GM12878 (cell line): ENCODE results near the gene CD8B. TPM values are rescaled to one million over a fixed set of nuclear protein-coding genes. Genes with fewer than 3 reads are reported as not detected.
A peak's percentile ranks its signal among the peaks of the same experiment; 100 is the strongest.

Experiments
- ATAC-seq: fragments of 200-7000 bp; cut with Tn5 transposase; 3 replicates; pipeline ENCODE4 v1.9.1; 2020; ENCODE audit warnings: mild to moderate bottlenecking, moderate library complexity
- BruUV-seq: library from RNA; stranded (reverse); fragments of 400-500 nt; replicated peaks from 2 replicates; lab custom pipeline; 2021; lab: Mats Ljungman, UMichigan
- CTCF ChIA-PET: fragments of 300-600 bp; sonication (Branson Sonifier 250); formaldehyde crosslinking; extraction: SDS; loops from one replicate; lab custom pipeline; 2021; ENCODE audit warnings: inconsistent platforms; lab: Yijun Ruan, JAX
- POLR2A ChIA-PET: fragments of 350-600 bp; formaldehyde crosslinking; extraction: SDS; loops from one replicate; lab custom pipeline; 2021; ENCODE audit warnings: inconsistent platforms; lab: Charles Lee
- RAD21 ChIA-PET: fragments of 300-600 bp; sonication (Branson Sonifier 250); formaldehyde crosslinking; loops from one replicate; lab custom pipeline; 2023; ENCODE audit warnings: antibody characterized with exemption; ENCODE audit not compliant: unreplicated experiment; lab: Charles Lee
- SMC1A ChIA-PET: fragments of 300-600 bp; sonication (Branson Sonifier 250); formaldehyde crosslinking; loops from one replicate; lab custom pipeline; 2023; ENCODE audit not compliant: unreplicated experiment, uncharacterized antibody; lab: Charles Lee
- DNase-seq: peaks from one replicate; pipeline ENCODE4 v3.0.0-alpha.2; 2011; ENCODE audit warnings: low read depth, low spot score
- FAIRE-seq: peaks from 3 replicates; lab custom pipeline; 2011; peaks lifted over from hg19 to GRCh38; lab: Jason Lieb, UNC
- H2AFZ ChIP-seq: 2 replicates; pipeline ENCODE4 v1.6.0; 2011; ENCODE audit warnings: low read depth, low read length, control low read depth; ENCODE audit not compliant: control insufficient read depth
- H3K27ac ChIP-seq: 2 replicates; pipeline ENCODE4 v1.5.1; 2011; ENCODE audit warnings: control low read depth; ENCODE audit not compliant: control insufficient read depth, insufficient read depth
- H3K27me3 ChIP-seq, 2 experiments: replicated peaks in 1 of 2; 2 replicates each; pipeline versions ENCODE4 v1.6.0 to v1.6.1; 2011; ENCODE audit warnings: low read length in 1 of 2; ENCODE audit not compliant: control insufficient read depth in 2 of 2, insufficient read depth in 2 of 2
- H3K36me3 ChIP-seq, 2 experiments: 2 replicates each; pipeline ENCODE4 v1.5.1; 2011; ENCODE audit warnings: low read length in 1 of 2; ENCODE audit not compliant: control insufficient read depth in 2 of 2, insufficient read depth in 2 of 2
- H3K4me1 ChIP-seq: 2 replicates; pipeline ENCODE4 v1.6.1; 2011; ENCODE audit warnings: mild to moderate bottlenecking, low read length, moderate library complexity, mixed read lengths; ENCODE audit not compliant: control insufficient read depth, insufficient read depth
- H3K4me2 ChIP-seq: 2 replicates; pipeline ENCODE4 v1.6.0; 2011; ENCODE audit warnings: control low read depth; ENCODE audit not compliant: control insufficient read depth, insufficient read depth
- H3K4me3 ChIP-seq: fragments of 200-600 bp; sonication (generic); 2 replicates; pipeline ENCODE4 v1.5.1; 2016
- H3K79me2 ChIP-seq: 2 replicates; pipeline ENCODE4 v1.6.0; 2011; ENCODE audit warnings: low read length; ENCODE audit not compliant: control insufficient read depth, insufficient read depth
- H3K9ac ChIP-seq: 2 replicates; pipeline ENCODE4 v1.8.0; 2011; ENCODE audit warnings: low read length, control low read depth, mixed read lengths; ENCODE audit not compliant: control insufficient read depth, insufficient read depth
- H3K9me3 ChIP-seq: replicated peaks from 3 replicates; pipeline ENCODE4 v1.5.1; 2011; ENCODE audit warnings: mild to moderate bottlenecking, low read length; ENCODE audit not compliant: control insufficient read depth, insufficient read depth
- H4K20me1 ChIP-seq: 2 replicates; pipeline ENCODE4 v1.6.0; 2011; ENCODE audit not compliant: control insufficient read depth, insufficient read depth
- BMI1 ChIP-seq: fragments of 450-650 bp; IDR thresholded peaks from 2 replicates; pipeline ENCODE4 v1.6.1; 2016; ENCODE audit warnings: mild to moderate bottlenecking, moderate library complexity, borderline replicate concordance
- CEBPB ChIP-seq, 2 experiments: fragments of 150-350 bp in 1 of 2; IDR thresholded peaks; 2 replicates each; pipeline ENCODE4 v1.6.1; 2012 to 2014; ENCODE audit warnings: low read depth in 2 of 2, low read length in 2 of 2, borderline replicate concordance in 1 of 2, inconsistent platforms in 1 of 2
- CHD2 ChIP-seq: IDR thresholded peaks from 2 replicates; pipeline ENCODE4 v1.6.1; 2011; ENCODE audit warnings: low read depth, low read length, improper control_type of control experiment, borderline replicate concordance
- FOS ChIP-seq: IDR thresholded peaks from 3 replicates; pipeline ENCODE4 v1.6.1; 2011; ENCODE audit warnings: borderline replicate concordance; ENCODE audit not compliant: insufficient read length; ENCODE audit errors: extremely low read depth
- MYC ChIP-seq: IDR thresholded peaks from 2 replicates; pipeline ENCODE4 v1.6.1; 2011; ENCODE audit warnings: mild to moderate bottlenecking, low read length, moderate library complexity, inconsistent platforms; ENCODE audit not compliant: insufficient read depth, insufficient replicate concordance, insufficient read length, severe bottlenecking
- PML ChIP-seq: IDR thresholded peaks from 2 replicates; pipeline ENCODE4 v1.6.1; 2012; ENCODE audit warnings: low read length, inconsistent platforms
- RAD21 ChIP-seq: IDR thresholded peaks from 2 replicates; pipeline ENCODE4 v1.6.1; 2011; ENCODE audit warnings: mild to moderate bottlenecking, low read depth, low read length, moderate library complexity; ENCODE audit not compliant: insufficient read depth
- RUNX3 ChIP-seq: IDR thresholded peaks from 2 replicates; pipeline ENCODE4 v1.6.1; 2012; ENCODE audit warnings: low read length, inconsistent platforms
- STAT1 ChIP-seq: fragments of 450-650 bp; conservative IDR thresholded peaks from 2 replicates; pipeline ENCODE4 v1.6.1; 2014; ENCODE audit warnings: antibody characterized with exemption, mild to moderate bottlenecking
- ZNF622 ChIP-seq: fragments of 450-650 bp; IDR thresholded peaks from 2 replicates; pipeline ENCODE4 v1.6.1; 2017; ENCODE audit warnings: mild to moderate bottlenecking, inconsistent platforms
- WGBS: methylation state at CpG from one replicate; pipeline ENCODE4 v1.1.6; 2016; ENCODE audit warnings: low lambda C conversion rate; ENCODE audit not compliant: insufficient replicate concordance, insufficient coverage; ENCODE audit errors: missing lambda C conversion rate; 5-methylcytosine and 5-hydroxymethylcytosine counted together
- in situ Hi-C: fragments of 300-500 bp; cut with MboI; formaldehyde crosslinking; loops from 9 replicates; pipeline ENCODE4 v1.14.3; 2018; ENCODE audit warnings: mixed read lengths
- intact Hi-C: fragments of 100-400 bp; cut with micrococcal nuclease; formaldehyde crosslinking; loops from one replicate; pipeline ENCODE4 v1.14.2; 2022; ENCODE audit not compliant: unreplicated experiment
- polyA plus RNA-seq, 11 experiments: library from polyadenylated mRNA; depleted of rRNA in 4 of 11; unstranded in 6 of 11; stranded (reverse) in 5 of 11; fragments of >200 nt; fragmentation: Nextera tagmentation in 4 of 11; fragmentation: Illumina TruSeq in 1 of 11; extraction: Ambion mirVana in 4 of 11; extraction: Trizol in 1 of 11; gene quantifications; 1 replicate in 1 of 11; 2 replicates in 10 of 11; pipeline versions ENCODE4 v1.2.1 to v1.2.3, GENCODE V29; 2011 to 2016; ENCODE audit warnings: inconsistent platforms in 2 of 11, missing spikeins in 2 of 11, low read depth in 1 of 11
- total RNA-seq, 4 experiments: library from RNA; depleted of rRNA in 3 of 4; stranded (reverse); fragments of >200 nt in 3 of 4; fragmentation: Illumina TruSeq in 1 of 4; extraction: Trizol in 1 of 4; gene quantifications; 2 replicates each; pipeline versions ENCODE4 v1.2.1 to v1.2.3, GENCODE V29; 2013 to 2021
- TF ChIP-seq, protein P1 (sequence below): fragments of 450-650 bp; IDR thresholded peaks from 2 replicates; pipeline ENCODE4 v1.6.1; 2017; ENCODE audit warnings: low read depth, mild to moderate bottlenecking, moderate library complexity
- TF ChIP-seq, protein P2 (sequence below): fragments of 150-350 bp; IDR thresholded peaks from 2 replicates; pipeline ENCODE4 v1.6.1; 2014; ENCODE audit warnings: mild to moderate bottlenecking, low read depth, low read length
- TF ChIP-seq, protein P3 (sequence below): IDR thresholded peaks from 2 replicates; pipeline ENCODE4 v1.6.1; 2012; ENCODE audit warnings: improper control_type of control experiment, low read depth, low read length; ENCODE audit not compliant: insufficient replicate concordance

Gene CD8B
- total and polyA plus RNA-seq, 10 of the 15 experiments (the other 5 are each of a cell fraction or from before 2014, with no cell fraction given): 0.21 TPM; not detected in 9

DNA sequence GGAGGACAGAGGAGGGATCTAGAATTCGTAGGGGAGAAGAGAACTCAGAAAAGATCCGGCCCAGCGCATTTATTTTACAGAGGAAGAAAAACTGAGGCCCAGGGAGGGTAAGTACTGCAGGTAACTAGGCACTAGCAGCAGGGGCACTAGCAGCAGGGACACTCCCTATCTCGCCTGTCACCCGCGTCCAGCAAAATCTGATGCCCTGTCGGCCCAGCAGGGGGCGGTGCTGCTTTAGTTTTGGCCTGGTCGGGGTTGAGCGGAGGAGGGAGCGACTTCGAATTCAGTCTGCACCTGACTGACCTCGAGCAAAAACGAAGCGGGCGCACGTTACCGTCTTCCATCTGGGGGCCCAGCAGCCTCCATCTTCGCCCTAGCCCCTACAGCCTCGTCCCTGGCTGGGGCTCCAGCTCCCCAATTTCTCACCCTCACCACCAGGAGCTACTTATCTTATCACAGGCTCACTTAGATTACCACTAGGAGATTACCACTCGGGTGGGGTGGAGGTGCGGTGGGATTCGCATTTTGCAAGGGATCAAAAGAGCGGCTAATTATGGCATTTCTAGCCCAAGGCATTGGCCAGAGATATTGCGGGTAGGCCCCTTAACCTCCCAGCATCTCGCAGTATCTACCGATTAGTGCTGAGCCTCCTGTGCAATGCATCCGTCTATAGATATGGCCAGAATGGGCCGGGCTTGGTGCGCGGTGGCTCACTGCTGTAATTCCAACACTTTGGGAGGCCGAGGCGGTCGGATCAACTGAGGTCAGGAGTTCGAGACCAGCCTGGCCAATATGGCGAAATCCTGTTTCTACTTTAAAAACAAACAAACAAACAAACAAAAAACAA lies 53.1 kb downstream of the CD8B start:
- peak overlapping the region; percentile 73; the same call in 1 of the 2 replicates for H3K4me2 ChIP-seq
- peak; percentile 40 for DNase-seq
- intact Hi-C loops (no loop called here), in situ Hi-C loops (loop anchor here (25.0 kb wide), 1 partner anchor 404 kb away; no protein-coding TSS in a partner anchor)
- no peaks in the 10 kb centered on the region for H3K36me3 ChIP-seq
- POLR2A ChIA-PET: interaction anchor here (1.1 kb wide), 1 partner anchor 25 kb away, joined by 3 read pairs; no protein-coding TSS in a partner anchor
- SMC1A ChIA-PET: interaction anchor here (1.5 to 2.3 kb wide), 3 partner anchors 12 to 44 kb away, joined by 3 to 11 read pairs (median 4); no protein-coding TSS in a partner anchor
- CTCF ChIA-PET: interaction anchor here (1.1 to 1.3 kb wide), 3 partner anchors 10 to 44 kb away, joined by 3 to 6 read pairs (median 4); no protein-coding TSS in a partner anchor
- WGBS: 25% methylated on average over 36 of the region's 36 CpGs
- FAIRE-seq: peak; percentile 78
- peaks cover 5% of the 10 kb centered on the region; the same call in 1 of the 2 replicates for H3K4me1 ChIP-seq
- BruUV-seq: no TSS peak
- RAD21 ChIA-PET: interaction anchor here (0.6 to 1.8 kb wide), 4 partner anchors 41 to 412 kb away, joined by 3 to 6 read pairs (median 4); no protein-coding TSS in a partner anchor
- H2AFZ ChIP-seq: no peak overlapping the region; the same call in 1 of the 2 replicates
- peaks cover 11 to 19% of the 10 kb centered on the region in 2 experiments for H3K27me3 ChIP-seq
- ATAC-seq: peak; percentile 99
- no peaks in the 10 kb centered on the region for H3K9me3 ChIP-seq
- peak overlapping the region; percentile 40; the same call in 1 of the 2 replicates for H3K4me3 ChIP-seq
- H3K27ac ChIP-seq: no peak overlapping the region
- H3K9ac ChIP-seq: no peak overlapping the region
- no peaks in the 10 kb centered on the region for H4K20me1 ChIP-seq
- no peaks in the 10 kb centered on the region for H3K79me2 ChIP-seq
- TF ChIP-seq, protein P1, sequence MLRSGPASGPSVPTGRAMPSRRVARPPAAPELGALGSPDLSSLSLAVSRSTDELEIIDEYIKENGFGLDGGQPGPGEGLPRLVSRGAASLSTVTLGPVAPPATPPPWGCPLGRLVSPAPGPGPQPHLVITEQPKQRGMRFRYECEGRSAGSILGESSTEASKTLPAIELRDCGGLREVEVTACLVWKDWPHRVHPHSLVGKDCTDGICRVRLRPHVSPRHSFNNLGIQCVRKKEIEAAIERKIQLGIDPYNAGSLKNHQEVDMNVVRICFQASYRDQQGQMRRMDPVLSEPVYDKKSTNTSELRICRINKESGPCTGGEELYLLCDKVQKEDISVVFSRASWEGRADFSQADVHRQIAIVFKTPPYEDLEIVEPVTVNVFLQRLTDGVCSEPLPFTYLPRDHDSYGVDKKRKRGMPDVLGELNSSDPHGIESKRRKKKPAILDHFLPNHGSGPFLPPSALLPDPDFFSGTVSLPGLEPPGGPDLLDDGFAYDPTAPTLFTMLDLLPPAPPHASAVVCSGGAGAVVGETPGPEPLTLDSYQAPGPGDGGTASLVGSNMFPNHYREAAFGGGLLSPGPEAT: no peak
- TF ChIP-seq BMI1 (no peak), RAD21 (peak; percentile 94), FOS (no peak), PML (no peak), RUNX3 (no peak), CEBPB (IDR thresholded peaks at IDR 0.05; ENCODE audit: borderline replicate concordance in 1 of 2, low read depth in 2 of 2, low read length in 2 of 2) (no peak), STAT1 (no peak), CHD2 (no peak), ZNF622 (no peak), MYC (no peak)
- TF ChIP-seq, protein P2, sequence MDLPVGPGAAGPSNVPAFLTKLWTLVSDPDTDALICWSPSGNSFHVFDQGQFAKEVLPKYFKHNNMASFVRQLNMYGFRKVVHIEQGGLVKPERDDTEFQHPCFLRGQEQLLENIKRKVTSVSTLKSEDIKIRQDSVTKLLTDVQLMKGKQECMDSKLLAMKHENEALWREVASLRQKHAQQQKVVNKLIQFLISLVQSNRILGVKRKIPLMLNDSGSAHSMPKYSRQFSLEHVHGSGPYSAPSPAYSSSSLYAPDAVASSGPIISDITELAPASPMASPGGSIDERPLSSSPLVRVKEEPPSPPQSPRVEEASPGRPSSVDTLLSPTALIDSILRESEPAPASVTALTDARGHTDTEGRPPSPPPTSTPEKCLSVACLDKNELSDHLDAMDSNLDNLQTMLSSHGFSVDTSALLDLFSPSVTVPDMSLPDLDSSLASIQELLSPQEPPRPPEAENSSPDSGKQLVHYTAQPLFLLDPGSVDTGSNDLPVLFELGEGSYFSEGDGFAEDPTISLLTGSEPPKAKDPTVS: no peak
- TF ChIP-seq, protein P3, sequence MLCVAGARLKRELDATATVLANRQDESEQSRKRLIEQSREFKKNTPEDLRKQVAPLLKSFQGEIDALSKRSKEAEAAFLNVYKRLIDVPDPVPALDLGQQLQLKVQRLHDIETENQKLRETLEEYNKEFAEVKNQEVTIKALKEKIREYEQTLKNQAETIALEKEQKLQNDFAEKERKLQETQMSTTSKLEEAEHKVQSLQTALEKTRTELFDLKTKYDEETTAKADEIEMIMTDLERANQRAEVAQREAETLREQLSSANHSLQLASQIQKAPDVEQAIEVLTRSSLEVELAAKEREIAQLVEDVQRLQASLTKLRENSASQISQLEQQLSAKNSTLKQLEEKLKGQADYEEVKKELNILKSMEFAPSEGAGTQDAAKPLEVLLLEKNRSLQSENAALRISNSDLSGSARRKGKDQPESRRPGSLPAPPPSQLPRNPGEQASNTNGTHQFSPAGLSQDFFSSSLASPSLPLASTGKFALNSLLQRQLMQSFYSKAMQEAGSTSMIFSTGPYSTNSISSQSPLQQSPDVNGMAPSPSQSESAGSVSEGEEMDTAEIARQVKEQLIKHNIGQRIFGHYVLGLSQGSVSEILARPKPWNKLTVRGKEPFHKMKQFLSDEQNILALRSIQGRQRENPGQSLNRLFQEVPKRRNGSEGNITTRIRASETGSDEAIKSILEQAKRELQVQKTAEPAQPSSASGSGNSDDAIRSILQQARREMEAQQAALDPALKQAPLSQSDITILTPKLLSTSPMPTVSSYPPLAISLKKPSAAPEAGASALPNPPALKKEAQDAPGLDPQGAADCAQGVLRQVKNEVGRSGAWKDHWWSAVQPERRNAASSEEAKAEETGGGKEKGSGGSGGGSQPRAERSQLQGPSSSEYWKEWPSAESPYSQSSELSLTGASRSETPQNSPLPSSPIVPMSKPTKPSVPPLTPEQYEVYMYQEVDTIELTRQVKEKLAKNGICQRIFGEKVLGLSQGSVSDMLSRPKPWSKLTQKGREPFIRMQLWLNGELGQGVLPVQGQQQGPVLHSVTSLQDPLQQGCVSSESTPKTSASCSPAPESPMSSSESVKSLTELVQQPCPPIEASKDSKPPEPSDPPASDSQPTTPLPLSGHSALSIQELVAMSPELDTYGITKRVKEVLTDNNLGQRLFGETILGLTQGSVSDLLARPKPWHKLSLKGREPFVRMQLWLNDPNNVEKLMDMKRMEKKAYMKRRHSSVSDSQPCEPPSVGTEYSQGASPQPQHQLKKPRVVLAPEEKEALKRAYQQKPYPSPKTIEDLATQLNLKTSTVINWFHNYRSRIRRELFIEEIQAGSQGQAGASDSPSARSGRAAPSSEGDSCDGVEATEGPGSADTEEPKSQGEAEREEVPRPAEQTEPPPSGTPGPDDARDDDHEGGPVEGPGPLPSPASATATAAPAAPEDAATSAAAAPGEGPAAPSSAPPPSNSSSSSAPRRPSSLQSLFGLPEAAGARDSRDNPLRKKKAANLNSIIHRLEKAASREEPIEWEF: no peak
